Endothelial cell (in vitro differentiated cells): ENCODE results near the gene MAP6. TPM values are rescaled to one million over a fixed set of nuclear protein-coding genes. Genes with fewer than 3 reads are reported as not detected.

Source experiments
- DNase-seq: peaks from one replicate; pipeline ENCODE4 v3.0.0; 2021; ENCODE audit warnings: low spot score
- H3K27ac Mint-ChIP-seq: one replicate; pipeline ENCODE4 v1.8.0; 2021; ENCODE audit warnings: mixed read lengths, inconsistent platforms; ENCODE audit not compliant: unreplicated experiment
- H3K27me3 Mint-ChIP-seq: one replicate; pipeline ENCODE4 v1.8.0; 2021; ENCODE audit warnings: mild to moderate bottlenecking, moderate library complexity, mixed read lengths, inconsistent platforms; ENCODE audit not compliant: unreplicated experiment
- H3K36me3 Mint-ChIP-seq: one replicate; pipeline ENCODE4 v1.8.0; 2021; ENCODE audit warnings: mild to moderate bottlenecking, low read depth, mixed read lengths, inconsistent platforms; ENCODE audit not compliant: unreplicated experiment
- H3K4me1 Mint-ChIP-seq: one replicate; pipeline ENCODE4 v1.8.0; 2021; ENCODE audit warnings: mild to moderate bottlenecking, mixed read lengths, inconsistent platforms; ENCODE audit not compliant: unreplicated experiment
- H3K4me3 Mint-ChIP-seq: one replicate; pipeline ENCODE4 v1.8.0; 2021; ENCODE audit warnings: mild to moderate bottlenecking, mixed read lengths, inconsistent platforms; ENCODE audit not compliant: unreplicated experiment
- H3K9me3 Mint-ChIP-seq: one replicate; pipeline ENCODE4 v1.8.0; 2021; ENCODE audit warnings: mixed read lengths, inconsistent platforms; ENCODE audit not compliant: unreplicated experiment
- total RNA-seq: library from RNA; stranded (reverse); fragmentation: NEBNext Ultra II Directional; extraction: Animal tissue kit (Norgen Biotek cat#: 25700); gene quantifications from one replicate; pipeline ENCODE4 v1.2.1, GENCODE V29; 2021; ENCODE audit not compliant: unreplicated experiment
- TF ChIP-seq, protein P1 (sequence below): fragments of 200-600 bp; sonication (generic); IDR thresholded peaks from one replicate; pipeline ENCODE4 v1.5.0; 2021; ENCODE audit warnings: antibody characterized with exemption; ENCODE audit not compliant: unreplicated experiment

Gene MAP6
- total RNA-seq, 1 donor from 2014 or later: 0.26 TPM

DNA sequence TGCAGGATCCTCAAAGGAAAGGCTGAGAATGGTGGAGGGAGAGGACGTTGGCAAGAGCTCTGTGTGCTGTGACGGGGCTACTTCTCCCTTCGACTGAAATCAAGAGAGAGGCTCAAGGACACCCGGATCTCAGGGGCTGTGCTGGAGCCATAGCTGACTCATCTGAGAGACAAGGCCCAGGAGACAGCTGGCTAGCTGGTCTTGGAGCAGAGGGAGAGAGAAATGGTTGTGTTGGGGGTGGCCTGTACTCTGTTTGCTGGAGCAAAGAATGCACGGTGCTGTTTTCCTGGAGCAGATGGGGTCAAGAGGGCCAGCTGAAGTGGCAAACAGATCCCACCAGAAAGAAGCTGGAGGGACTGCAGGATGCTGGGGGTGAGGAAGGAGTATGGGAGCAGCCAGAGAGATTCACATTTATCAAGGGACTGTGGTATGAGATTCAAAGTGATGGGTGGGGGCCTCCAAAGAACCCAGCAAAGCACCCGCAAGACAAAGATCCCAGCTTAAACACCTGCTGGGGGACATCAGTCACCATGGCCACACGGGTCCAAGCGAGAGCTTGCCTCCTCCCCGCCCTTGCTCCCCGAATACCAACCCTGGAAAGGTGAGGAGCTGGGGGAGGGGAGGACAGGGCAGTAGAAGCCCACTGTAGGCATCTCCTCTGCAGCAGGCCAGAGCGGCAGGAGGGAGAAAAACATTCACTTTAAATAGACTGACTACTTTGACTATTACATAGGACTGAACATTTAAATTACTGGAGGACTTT, 40.8 kb downstream of the MAP6 start:
- DNase-seq: no peak
- no peaks in the 10 kb centered on the region for H3K9me3 Mint-ChIP-seq
- peaks cover 2% of the 10 kb centered on the region for H3K27me3 Mint-ChIP-seq
- TF ChIP-seq, protein P1, sequence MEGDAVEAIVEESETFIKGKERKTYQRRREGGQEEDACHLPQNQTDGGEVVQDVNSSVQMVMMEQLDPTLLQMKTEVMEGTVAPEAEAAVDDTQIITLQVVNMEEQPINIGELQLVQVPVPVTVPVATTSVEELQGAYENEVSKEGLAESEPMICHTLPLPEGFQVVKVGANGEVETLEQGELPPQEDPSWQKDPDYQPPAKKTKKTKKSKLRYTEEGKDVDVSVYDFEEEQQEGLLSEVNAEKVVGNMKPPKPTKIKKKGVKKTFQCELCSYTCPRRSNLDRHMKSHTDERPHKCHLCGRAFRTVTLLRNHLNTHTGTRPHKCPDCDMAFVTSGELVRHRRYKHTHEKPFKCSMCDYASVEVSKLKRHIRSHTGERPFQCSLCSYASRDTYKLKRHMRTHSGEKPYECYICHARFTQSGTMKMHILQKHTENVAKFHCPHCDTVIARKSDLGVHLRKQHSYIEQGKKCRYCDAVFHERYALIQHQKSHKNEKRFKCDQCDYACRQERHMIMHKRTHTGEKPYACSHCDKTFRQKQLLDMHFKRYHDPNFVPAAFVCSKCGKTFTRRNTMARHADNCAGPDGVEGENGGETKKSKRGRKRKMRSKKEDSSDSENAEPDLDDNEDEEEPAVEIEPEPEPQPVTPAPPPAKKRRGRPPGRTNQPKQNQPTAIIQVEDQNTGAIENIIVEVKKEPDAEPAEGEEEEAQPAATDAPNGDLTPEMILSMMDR: no peak
- no peak overlapping the region for H3K27ac Mint-ChIP-seq
- no peaks in the 10 kb centered on the region for H3K4me1 Mint-ChIP-seq
- no peak overlapping the region for H3K4me3 Mint-ChIP-seq
- H3K36me3 Mint-ChIP-seq: no peaks in the 10 kb centered on the region

DNA sequence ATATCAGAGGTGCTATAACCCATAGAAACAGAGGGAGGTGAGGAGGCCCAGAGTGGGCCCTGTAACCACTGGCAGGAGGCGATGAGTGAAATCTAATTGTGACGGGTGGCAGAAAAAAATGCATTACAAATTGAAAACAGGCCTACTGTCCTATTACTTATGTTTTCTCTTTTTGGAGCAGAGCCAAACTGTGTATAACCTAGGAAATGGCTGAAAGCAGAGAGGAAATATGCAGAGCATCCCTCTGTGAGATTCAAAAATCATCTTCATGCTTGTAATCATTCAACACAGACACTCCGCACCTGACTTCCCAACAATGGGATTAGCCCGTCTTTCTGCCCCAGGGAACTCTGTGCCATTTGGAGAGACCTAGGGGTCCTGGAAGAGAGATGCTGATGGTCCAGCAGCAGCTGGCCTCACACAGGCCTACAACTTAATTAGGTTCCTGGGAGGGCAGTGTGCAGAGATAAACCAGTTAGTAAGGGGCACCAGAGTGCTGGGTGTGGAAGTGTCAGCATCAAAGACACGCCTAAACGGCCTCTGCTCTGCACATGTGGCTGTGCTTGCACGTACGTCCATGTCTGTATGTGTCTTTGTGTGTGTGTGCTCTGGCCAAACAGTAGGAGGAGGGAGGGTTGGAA, 41.8 kb downstream of the MAP6 start:
- TF ChIP-seq, protein P1: no peak
- Mint-ChIP-seq H3K4me1 (no peaks in the 10 kb centered on the region), H3K36me3 (no peaks in the 10 kb centered on the region), H3K4me3 (no peak overlapping the region), H3K27ac (no peak overlapping the region), H3K9me3 (no peaks in the 10 kb centered on the region), H3K27me3 (peaks cover 2% of the 10 kb centered on the region)
- no peak for DNase-seq

DNA sequence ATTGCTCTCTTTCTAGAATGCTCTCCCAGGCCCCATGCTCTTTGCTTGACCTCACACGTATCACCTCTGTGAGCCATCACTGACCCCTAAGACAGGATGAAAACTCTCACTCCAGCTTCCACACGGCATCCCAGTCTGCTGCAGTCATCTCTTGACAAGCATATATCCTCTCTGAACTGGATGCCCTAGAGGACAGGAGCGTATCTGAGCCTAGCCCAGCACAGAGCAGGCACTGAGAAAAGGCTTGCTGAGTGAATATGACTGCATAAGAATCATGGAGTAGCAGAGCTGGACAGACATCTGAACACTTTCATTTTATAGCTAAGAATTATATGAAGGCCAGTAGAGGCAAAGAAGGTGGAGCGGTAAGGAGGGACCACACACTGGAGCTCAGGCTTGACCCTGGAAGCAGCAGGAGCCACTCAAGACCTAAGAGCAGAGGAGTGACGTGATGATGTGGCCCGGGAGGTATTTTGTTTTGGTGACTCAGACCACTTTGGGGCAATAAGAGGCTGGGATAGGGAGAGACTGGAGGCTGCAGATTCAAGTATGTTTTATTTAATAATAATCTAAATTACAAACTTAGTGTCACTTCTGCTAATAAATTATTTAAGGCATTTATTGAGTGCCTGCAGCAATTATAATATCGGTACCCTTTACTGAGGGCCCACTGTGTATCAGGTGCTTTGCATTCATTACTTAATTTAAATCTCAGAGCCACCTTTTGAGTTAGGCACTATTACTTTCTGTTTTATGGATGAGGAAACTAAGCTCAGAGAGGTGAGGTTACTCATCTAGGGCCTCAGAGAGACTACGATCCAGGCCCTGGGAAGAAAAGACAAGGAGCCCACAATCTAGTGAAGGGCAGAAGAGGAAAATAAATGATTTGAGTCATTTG, 42.6 kb downstream of the MAP6 start:
- Mint-ChIP-seq H3K36me3 (no peaks in the 10 kb centered on the region), H3K27ac (no peak overlapping the region), H3K4me3 (no peak overlapping the region), H3K27me3 (peaks cover 2% of the 10 kb centered on the region), H3K9me3 (no peaks in the 10 kb centered on the region), H3K4me1 (no peaks in the 10 kb centered on the region)
- DNase-seq: no peak
- TF ChIP-seq, protein P1: no peak

DNA sequence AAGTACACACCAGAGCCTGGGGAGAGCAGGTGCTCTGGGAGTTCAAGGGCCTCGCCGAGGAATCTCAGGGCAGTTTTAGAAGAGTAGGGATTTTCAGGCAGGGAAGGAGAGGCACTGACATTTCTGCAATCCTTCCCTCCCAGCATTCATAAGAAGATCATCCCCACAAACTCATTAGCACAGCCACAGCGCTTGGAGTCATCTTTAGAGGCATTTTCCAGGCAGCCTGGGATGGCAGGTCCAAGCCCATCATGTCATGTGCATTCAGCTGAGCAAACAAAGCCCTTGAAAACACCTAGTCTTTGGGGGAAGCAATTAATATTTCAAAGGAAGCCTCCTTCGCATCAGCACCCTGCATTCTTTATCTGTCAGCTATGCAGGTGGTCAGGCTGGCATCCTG, 43.8 kb downstream of the MAP6 start:
- DNase-seq: no peak
- Mint-ChIP-seq H3K27ac (no peak overlapping the region), H3K4me1 (no peaks in the 10 kb centered on the region), H3K9me3 (no peaks in the 10 kb centered on the region), H3K27me3 (peaks cover 2% of the 10 kb centered on the region), H3K4me3 (no peak overlapping the region), H3K36me3 (no peaks in the 10 kb centered on the region)
- TF ChIP-seq, protein P1: no peak
